Left lung (tissue), 10 donors: ENCODE measurements around the gene PDLIM5. TPM values are rescaled to one million over a fixed set of nuclear protein-coding genes. Genes with fewer than 3 reads are reported as not detected.
"Not testable (repeated sequence)": the region's sequence is repeated elsewhere in the genome, so short reads cannot be mapped to it uniquely, and the experiment has no call there.

Experiments used
- ATAC-seq: fragments of 200-7000 bp; cut with Tn5 transposase; one replicate; pipeline ENCODE4 v1.9.1; 2020; ENCODE audit warnings: moderate library complexity
- DNase-seq, 4 donors: peaks; one replicate each; pipeline ENCODE4 v3.0.0-alpha.2; 2013 to 2020
- H3K27ac ChIP-seq, 2 donors: fragments of 200-600 bp; sonication (generic) in 1 of 2; one replicate each; pipeline versions ENCODE4 v1.5.0 to v1.8.0; 2020 to 2021
- H3K27me3 ChIP-seq, 2 donors: fragments of 200-600 bp; sonication (generic) in 1 of 2; one replicate each; pipeline versions ENCODE4 v1.5.0 to v1.8.0; 2020 to 2021
- H3K36me3 ChIP-seq, 2 donors: fragments of 200-600 bp; sonication (generic) in 1 of 2; one replicate each; pipeline versions ENCODE4 v1.5.0 to v1.8.0; 2020 to 2021
- H3K4me1 ChIP-seq, 2 donors: fragments of 200-600 bp; one replicate each; pipeline ENCODE4 v1.8.0; 2021
- H3K4me3 ChIP-seq, 2 donors: fragments of 200-600 bp; sonication (generic) in 1 of 2; one replicate each; pipeline versions ENCODE4 v1.5.0 to v1.8.0; 2020 to 2021; ENCODE audit warnings: mild to moderate bottlenecking in 1 of 2
- H3K9me3 ChIP-seq, 2 donors: fragments of 200-600 bp; sonication (generic) in 1 of 2; one replicate each; pipeline versions ENCODE4 v1.5.0 to v1.8.0; 2020 to 2021
- intact Hi-C, 2 donors: fragments of 100-400 bp; cut with DNase I; formaldehyde crosslinking; loops; one replicate each; pipeline versions ENCODE4 v1.11.2 to v1.14.2; 2022
- polyA plus RNA-seq, 6 donors: library from polyadenylated mRNA; unstranded; fragments of 120-200 nt; gene quantifications; one replicate each; pipeline ENCODE4 v1.2.1, GENCODE V29; 2013; ENCODE audit not compliant: insufficient read length in 6 of 6
- total RNA-seq, 2 donors: library from RNA; stranded (reverse); fragmentation: NEBNext Ultra II Directional; extraction: Animal tissue kit (Norgen Biotek cat#: 25700); gene quantifications; one replicate each; pipeline ENCODE4 v1.2.1, GENCODE V29; 2021
- TF ChIP-seq, protein P1 (sequence below), 2 donors: fragments of 200-600 bp; sonication (generic) in 1 of 2; IDR thresholded peaks; one replicate each; pipeline versions ENCODE4 v1.5.0 to v1.8.0; 2021; ENCODE audit warnings: antibody characterized with exemption in 2 of 2
- donor health status: DM: no; HTN: yes; CAD: no.
- donor health status: DM: no; HTN: no; CAD: no.

PDLIM5 gene
- total and polyA plus RNA-seq, 8 donors: 18.3 to 105 (median 20.3) TPM

DNA sequence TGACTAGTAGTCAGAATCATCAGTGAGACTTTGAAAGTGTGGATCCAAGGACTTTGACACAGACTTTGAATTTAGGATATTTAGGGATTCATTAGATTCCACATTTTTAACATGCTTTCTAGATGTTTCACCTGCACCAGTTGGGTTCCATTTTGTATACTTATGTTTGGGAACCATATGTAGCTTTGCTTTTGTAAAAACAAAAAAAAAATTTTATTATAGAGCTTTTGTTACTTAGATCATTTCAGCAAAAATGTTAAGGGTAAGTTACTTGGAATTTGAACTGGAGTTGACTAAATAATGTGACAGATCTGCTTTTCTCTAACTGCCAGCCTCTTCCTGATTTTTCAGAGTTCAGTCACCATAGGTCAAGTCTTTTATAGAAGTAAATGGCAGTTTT is 14.6 kb downstream of the PDLIM5 start:
- intact Hi-C loops: no loop called here
- Histone ChIP-seq H3K4me1 (no peaks in the 10 kb centered on the region), H3K4me3 (no peak overlapping the region), H3K36me3 (no peaks in the 10 kb centered on the region), H3K9me3 (no peaks in the 10 kb centered on the region), H3K27ac (no peak overlapping the region), H3K27me3 (no peaks in the 10 kb centered on the region)
- no peak for DNase-seq
- ATAC-seq: no peak
- TF ChIP-seq, protein P1, sequence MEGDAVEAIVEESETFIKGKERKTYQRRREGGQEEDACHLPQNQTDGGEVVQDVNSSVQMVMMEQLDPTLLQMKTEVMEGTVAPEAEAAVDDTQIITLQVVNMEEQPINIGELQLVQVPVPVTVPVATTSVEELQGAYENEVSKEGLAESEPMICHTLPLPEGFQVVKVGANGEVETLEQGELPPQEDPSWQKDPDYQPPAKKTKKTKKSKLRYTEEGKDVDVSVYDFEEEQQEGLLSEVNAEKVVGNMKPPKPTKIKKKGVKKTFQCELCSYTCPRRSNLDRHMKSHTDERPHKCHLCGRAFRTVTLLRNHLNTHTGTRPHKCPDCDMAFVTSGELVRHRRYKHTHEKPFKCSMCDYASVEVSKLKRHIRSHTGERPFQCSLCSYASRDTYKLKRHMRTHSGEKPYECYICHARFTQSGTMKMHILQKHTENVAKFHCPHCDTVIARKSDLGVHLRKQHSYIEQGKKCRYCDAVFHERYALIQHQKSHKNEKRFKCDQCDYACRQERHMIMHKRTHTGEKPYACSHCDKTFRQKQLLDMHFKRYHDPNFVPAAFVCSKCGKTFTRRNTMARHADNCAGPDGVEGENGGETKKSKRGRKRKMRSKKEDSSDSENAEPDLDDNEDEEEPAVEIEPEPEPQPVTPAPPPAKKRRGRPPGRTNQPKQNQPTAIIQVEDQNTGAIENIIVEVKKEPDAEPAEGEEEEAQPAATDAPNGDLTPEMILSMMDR (IDR thresholded peaks at IDR 0.05): no peak

DNA sequence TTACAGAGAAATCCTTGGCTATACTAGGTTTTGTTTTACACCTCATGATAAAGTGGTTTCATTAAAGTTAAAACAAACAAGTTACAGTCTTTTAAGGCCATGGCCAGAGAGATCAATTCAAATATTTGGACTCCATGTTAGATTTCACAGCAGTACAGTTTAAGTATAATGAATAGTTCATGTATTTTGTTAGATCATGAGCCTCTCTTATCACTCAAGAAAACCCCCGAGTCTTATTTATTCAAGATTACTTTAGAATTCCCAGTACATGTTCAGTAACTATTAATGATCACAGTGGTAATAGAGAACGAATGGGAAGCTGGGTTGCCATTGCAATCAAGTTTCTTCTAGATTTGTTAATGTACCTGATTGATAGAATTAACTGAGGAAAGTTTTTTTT is 15.2 kb downstream of the PDLIM5 start:
- DNase-seq (no peak), ATAC-seq (no peak)
- no peaks in the 10 kb centered on the region for H3K4me1 ChIP-seq
- no peaks in the 10 kb centered on the region for H3K9me3 ChIP-seq
- intact Hi-C loops: no loop called here
- no peak overlapping the region for H3K27ac ChIP-seq
- TF ChIP-seq, protein P1 (IDR thresholded peaks at IDR 0.05): no peak
- no peak overlapping the region for H3K4me3 ChIP-seq
- H3K36me3 ChIP-seq: no peaks in the 10 kb centered on the region
- no peaks in the 10 kb centered on the region for H3K27me3 ChIP-seq

DNA sequence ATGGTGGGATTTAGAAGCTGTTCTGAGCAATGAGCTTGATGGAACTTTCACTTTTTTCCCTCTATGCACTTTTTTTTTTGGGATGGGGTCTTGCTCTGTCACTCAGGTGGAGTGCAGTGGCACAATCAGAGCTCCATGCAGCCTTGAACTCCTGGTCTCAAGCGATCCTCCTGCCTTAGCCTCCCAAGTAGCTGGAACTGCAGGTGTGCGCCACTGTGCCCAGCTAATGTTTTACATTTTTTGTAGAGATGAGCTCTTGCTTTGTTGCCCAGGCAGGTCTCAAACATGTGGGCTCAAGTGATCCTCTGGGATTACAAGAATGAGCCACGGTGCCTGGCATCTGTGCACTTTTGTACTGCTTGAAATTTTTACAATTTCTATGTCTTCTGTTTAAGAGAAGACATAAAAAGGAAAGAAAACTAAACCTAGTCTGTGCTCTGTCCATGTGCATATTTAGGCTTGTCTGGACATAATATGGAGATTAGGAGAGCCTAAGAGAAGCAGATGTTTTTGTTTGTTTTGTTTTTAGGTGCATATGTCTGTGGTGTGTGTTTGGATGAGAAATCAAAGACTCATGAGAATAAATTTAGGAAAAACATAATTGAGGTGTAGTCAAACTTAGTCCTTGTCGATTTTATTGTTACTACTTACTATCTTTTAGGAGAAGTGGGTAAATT is 16.5 kb downstream of the PDLIM5 start:
- no peak overlapping the region for H3K27ac ChIP-seq
- TF ChIP-seq, protein P1 (IDR thresholded peaks at IDR 0.05): no peak
- no peak for DNase-seq
- H3K4me1 ChIP-seq: no peaks in the 10 kb centered on the region
- ATAC-seq: no peak
- H3K36me3 ChIP-seq: no peaks in the 10 kb centered on the region
- no peaks in the 10 kb centered on the region for H3K27me3 ChIP-seq
- intact Hi-C loops: no loop called here
- no peak overlapping the region for H3K4me3 ChIP-seq
- H3K9me3 ChIP-seq: no peaks in the 10 kb centered on the region

DNA sequence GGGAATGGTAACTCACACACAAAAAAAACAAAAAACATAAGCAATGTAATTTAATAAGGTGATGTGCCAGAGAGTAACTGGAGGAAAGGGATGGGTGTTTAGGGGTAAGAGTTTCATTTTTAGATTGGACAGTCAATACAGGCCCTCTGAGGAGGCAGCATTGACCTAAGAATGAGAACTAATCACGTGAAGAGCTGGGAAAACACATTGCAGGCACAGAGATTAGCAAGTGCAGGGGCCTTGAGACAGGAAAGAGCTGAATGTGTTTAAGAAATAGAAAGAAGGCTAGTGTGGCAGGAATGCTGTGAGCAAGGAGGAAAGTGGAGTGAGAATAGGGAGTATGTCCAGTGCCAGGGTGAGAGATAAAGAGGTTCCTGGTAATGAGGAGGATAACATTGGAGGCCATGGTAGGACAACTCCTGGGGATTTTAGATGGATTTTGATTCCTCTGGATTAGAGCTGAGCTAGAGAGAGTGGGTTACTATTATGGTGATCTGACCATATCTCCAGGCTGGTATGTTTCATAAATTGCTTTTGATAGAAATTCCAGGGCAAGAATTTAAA is 17.6 kb downstream of the PDLIM5 start:
- ATAC-seq (no peak), DNase-seq (no peak)
- Histone ChIP-seq H3K27ac (no peak overlapping the region), H3K4me1 (no peaks in the 10 kb centered on the region), H3K9me3 (no peaks in the 10 kb centered on the region), H3K4me3 (no peak overlapping the region), H3K36me3 (no peaks in the 10 kb centered on the region), H3K27me3 (no peaks in the 10 kb centered on the region)
- TF ChIP-seq, protein P1 (IDR thresholded peaks at IDR 0.05): no peak
- intact Hi-C loops: no loop called here

DNA sequence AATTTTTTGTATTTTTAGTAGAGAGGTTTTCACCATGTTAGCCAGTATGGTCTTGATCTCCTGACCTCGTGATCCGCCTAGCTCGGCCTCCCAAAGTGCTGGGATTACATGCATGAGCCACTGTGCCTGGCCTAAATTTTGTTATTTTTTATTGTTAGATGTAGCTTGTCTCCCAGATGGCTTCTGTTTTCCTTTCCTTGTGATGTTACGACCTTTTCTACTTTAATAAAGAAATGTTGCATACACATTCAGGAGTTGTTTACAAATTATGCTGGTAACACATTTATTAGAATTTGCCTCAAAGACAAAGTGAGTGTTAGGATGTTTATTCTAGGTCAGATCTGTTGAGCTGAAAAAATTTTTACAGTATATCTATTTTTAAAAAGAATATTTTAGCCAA is 18.4 kb downstream of the PDLIM5 start:
- Histone ChIP-seq H3K4me3 (no peak overlapping the region), H3K4me1 (no peaks in the 10 kb centered on the region), H3K27ac (no peak overlapping the region), H3K27me3 (no peaks in the 10 kb centered on the region), H3K36me3 (no peaks in the 10 kb centered on the region), H3K9me3 (no peaks in the 10 kb centered on the region)
- TF ChIP-seq, protein P1 (IDR thresholded peaks at IDR 0.05): no peak
- no peak for ATAC-seq
- DNase-seq: no peak
- intact Hi-C loops: no loop called here

DNA sequence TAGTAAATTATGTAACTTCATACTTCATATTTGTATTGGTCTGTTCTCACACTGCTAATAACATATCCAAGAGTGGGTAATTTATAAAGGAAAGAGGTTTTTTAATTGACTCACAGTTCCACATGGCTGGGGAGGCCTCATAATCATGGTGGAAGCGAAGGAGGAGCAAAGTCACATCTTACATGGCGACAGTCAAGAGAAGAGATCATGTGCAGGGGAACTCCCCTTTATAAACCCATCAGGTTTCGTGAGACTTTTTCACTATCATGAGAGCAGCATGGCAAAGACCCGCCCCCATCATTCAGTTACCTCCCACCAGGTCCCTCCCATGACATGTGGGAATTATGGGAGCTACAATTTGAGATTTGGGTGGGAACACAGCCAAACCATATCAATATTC is 19.0 kb downstream of the PDLIM5 start:
- intact Hi-C loops, H3K27me3 ChIP-seq, DNase-seq, H3K4me1 ChIP-seq, H3K27ac ChIP-seq, H3K9me3 ChIP-seq, ATAC-seq, H3K36me3 ChIP-seq, H3K4me3 ChIP-seq: not testable (repeated sequence)
